ENCODE measurements around the gene HAT1.

DNA sequence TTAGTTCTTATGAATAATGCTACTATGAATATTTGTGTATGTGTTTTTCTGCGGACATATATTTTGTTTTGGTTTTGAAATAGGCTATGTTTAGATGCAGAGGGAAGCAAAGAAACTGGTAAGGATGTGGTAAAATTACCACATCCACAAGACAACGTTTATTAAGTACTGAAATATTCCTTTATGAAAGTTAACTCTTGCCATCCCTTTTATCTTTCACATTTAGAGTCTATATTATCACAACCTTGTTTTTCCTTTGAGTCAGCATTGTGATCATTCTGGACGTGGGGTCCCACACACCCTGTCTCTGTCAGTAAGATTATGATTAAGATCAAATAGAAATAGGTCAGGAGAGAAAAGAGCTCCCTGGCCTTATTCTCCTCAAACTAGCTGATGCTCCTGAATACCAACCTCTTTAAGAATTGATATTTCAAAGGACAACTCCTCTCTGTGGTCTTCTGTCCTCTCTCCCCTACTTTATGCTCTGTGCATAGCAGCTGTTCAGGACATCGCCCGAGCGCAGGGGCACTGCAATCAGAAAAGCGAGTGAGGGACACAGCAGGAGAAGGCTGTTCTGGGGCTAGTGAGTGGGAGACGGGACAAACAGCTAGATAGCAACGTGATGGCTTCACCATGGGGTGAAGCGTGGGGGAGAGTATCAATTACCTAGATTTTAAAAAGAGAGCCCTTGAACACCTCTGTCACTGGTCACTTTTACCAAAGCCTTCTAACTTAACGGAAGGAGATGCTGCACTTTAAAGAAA lies 89.7 kb downstream of the HAT1 start:
- TF ChIP-seq BACH2 (CRISPR knock-in tag; IDR thresholded peaks at IDR 0.05; ENCODE audit: borderline replicate concordance) (no peak), ZNF8 (CRISPR knock-in tag; IDR thresholded peaks at IDR 0.05) (no peak), ARNTL (CRISPR knock-in tag; IDR thresholded peaks at IDR 0.05; ENCODE audit: borderline replicate concordance, low read depth) (no peak), GLIS3 (CRISPR knock-in tag; IDR thresholded peaks at IDR 0.05) (no peak), ISL1 (CRISPR knock-in tag; IDR thresholded peaks at IDR 0.05) (no peak), ZNF70 (CRISPR knock-in tag; IDR thresholded peaks at IDR 0.05) (no peak), TOX (CRISPR knock-in tag; IDR thresholded peaks at IDR 0.05; ENCODE audit: borderline replicate concordance) (no peak), SNAI2 (CRISPR knock-in tag; IDR thresholded peaks at IDR 0.05) (no peak)
- TF ChIP-seq, protein P1, sequence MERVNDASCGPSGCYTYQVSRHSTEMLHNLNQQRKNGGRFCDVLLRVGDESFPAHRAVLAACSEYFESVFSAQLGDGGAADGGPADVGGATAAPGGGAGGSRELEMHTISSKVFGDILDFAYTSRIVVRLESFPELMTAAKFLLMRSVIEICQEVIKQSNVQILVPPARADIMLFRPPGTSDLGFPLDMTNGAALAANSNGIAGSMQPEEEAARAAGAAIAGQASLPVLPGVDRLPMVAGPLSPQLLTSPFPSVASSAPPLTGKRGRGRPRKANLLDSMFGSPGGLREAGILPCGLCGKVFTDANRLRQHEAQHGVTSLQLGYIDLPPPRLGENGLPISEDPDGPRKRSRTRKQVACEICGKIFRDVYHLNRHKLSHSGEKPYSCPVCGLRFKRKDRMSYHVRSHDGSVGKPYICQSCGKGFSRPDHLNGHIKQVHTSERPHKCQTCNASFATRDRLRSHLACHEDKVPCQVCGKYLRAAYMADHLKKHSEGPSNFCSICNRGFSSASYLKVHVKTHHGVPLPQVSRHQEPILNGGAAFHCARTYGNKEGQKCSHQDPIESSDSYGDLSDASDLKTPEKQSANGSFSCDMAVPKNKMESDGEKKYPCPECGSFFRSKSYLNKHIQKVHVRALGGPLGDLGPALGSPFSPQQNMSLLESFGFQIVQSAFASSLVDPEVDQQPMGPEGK (CRISPR knock-in tag; IDR thresholded peaks at IDR 0.05; ENCODE audit: borderline replicate concordance): no peak
- TF ChIP-seq, protein P2, sequence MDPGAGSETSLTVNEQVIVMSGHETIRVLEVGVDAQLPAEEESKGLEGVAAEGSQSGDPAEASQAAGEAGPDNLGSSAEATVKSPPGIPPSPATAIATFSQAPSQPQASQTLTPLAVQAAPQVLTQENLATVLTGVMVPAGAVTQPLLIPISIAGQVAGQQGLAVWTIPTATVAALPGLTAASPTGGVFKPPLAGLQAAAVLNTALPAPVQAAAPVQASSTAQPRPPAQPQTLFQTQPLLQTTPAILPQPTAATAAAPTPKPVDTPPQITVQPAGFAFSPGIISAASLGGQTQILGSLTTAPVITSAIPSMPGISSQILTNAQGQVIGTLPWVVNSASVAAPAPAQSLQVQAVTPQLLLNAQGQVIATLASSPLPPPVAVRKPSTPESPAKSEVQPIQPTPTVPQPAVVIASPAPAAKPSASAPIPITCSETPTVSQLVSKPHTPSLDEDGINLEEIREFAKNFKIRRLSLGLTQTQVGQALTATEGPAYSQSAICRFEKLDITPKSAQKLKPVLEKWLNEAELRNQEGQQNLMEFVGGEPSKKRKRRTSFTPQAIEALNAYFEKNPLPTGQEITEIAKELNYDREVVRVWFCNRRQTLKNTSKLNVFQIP (CRISPR knock-in tag; IDR thresholded peaks at IDR 0.05; ENCODE audit: borderline replicate concordance, low read depth): no peak
- TF ChIP-seq, protein P3, sequence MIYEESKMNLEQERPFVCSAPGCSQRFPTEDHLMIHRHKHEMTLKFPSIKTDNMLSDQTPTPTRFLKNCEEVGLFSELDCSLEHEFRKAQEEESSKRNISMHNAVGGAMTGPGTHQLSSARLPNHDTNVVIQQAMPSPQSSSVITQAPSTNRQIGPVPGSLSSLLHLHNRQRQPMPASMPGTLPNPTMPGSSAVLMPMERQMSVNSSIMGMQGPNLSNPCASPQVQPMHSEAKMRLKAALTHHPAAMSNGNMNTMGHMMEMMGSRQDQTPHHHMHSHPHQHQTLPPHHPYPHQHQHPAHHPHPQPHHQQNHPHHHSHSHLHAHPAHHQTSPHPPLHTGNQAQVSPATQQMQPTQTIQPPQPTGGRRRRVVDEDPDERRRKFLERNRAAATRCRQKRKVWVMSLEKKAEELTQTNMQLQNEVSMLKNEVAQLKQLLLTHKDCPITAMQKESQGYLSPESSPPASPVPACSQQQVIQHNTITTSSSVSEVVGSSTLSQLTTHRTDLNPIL (CRISPR knock-in tag; IDR thresholded peaks at IDR 0.05; ENCODE audit: low read depth): no peak
